SK-N-MC (cell line): ENCODE results near the gene COL27A1.

ENCODE experiments used
- DNase-seq: peaks from one replicate; pipeline ENCODE4 v3.0.0-alpha.2; 2011; ENCODE audit warnings: low read depth, low spot score
- H3K27ac ChIP-seq: fragments of 200-600 bp; sonication (generic); 2 replicates; pipeline ENCODE4 v1.5.1; 2016; ENCODE audit warnings: mixed run types
- H3K36me3 ChIP-seq: fragments of 200-600 bp; sonication (generic); 2 replicates; pipeline ENCODE4 v1.6.1; 2017; ENCODE audit warnings: antibody characterized with exemption, low read length, mixed read lengths; ENCODE audit not compliant: insufficient read depth
- H3K4me3 ChIP-seq: fragments of 200-600 bp; sonication (generic); 2 replicates; pipeline ENCODE4 v1.5.1; 2016
- H3K9ac ChIP-seq: fragments of 200-600 bp; sonication (generic); 2 replicates; pipeline ENCODE4 v1.8.0; 2017; ENCODE audit warnings: mixed run types, mixed read lengths; ENCODE audit not compliant: insufficient read length
- H3K9me3 ChIP-seq: fragments of 200-600 bp; sonication (generic); 2 replicates; pipeline ENCODE4 v1.6.1; 2017; ENCODE audit warnings: low read depth, mild to moderate bottlenecking, antibody characterized with exemption, low read length, moderate library complexity, mixed read lengths
- EZH2 ChIP-seq: fragments of 200-600 bp; sonication (generic); IDR thresholded peaks from one replicate; pipeline ENCODE4 v1.6.1; 2017; ENCODE audit warnings: antibody characterized with exemption
- FOXP2 ChIP-seq: optimal IDR thresholded peaks from 2 replicates; pipeline ENCODE3; 2011; ENCODE audit warnings: mild to moderate bottlenecking, moderate library complexity; ENCODE audit not compliant: insufficient read depth; ENCODE audit errors: extremely low read length, control extremely low read depth
- POLR2AphosphoS5 ChIP-seq: IDR thresholded peaks from 2 replicates; pipeline ENCODE4 v1.6.1; 2012; ENCODE audit warnings: mild to moderate bottlenecking, low read depth, low read length, borderline replicate concordance

COL27A1 gene

GRCh38 chr9:114151426-114151956 is 3.8 kb upstream of the COL27A1 start:
- no peak for DNase-seq
- Histone ChIP-seq H3K9ac (no peak overlapping the region), H3K4me3 (no peak overlapping the region), H3K27ac (no peak overlapping the region), H3K36me3 (no peaks in the 10 kb centered on the region), H3K9me3 (no peaks in the 10 kb centered on the region)
- no peak for TF ChIP-seq POLR2AphosphoS5
- no peak for TF ChIP-seq FOXP2
- no peak for TF ChIP-seq EZH2

DNA sequence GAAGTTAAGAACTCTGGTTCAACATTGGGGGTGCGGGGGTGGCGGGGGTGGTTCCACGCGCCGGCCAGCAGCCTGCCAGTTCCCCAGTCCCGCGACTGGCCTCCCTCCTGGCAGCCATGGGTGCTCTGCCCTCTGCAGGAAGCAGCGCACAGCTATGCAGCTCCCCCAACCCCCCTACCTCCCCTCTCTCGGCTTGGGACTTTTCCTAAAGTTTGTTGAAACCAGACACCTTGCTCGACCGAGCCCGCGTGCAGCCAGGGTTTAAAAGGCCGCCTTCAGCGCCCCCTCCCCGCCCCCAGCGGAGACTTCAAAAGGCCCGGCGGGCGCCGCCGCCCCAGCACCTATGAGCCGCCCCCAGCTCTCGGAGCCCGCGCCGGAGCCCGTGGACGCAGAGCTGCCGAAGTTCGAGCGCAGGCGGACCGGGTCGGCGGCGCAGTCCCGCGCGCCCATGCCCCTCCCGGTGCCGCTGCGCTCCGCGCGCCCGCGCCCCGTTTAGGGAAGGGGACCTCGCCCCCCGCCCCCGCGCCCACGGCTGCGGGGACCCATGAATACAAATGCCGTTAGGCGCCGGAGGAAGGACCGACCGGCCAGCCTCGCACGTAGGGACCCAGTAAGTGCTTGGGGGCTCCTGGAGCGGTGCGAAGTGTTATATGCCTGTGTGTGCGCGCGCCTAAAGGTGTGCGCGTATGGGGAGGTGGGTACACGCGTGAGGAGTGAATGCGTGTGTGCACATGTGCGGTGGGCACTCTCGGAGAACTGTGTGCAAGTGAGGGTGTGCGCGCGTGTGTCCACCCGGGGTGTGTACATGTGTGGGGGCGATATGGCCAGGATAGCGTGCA is 1.4 kb upstream of the COL27A1 start:
- no peaks in the 10 kb centered on the region for H3K36me3 ChIP-seq
- no peak overlapping the region for H3K27ac ChIP-seq
- H3K9me3 ChIP-seq: no peaks in the 10 kb centered on the region
- H3K4me3 ChIP-seq: peak overlapping the region; percentile 91
- no peak overlapping the region for H3K9ac ChIP-seq
- DNase-seq: no peak
- TF ChIP-seq EZH2 (no peak), FOXP2 (no peak), POLR2AphosphoS5 (no peak)

DNA sequence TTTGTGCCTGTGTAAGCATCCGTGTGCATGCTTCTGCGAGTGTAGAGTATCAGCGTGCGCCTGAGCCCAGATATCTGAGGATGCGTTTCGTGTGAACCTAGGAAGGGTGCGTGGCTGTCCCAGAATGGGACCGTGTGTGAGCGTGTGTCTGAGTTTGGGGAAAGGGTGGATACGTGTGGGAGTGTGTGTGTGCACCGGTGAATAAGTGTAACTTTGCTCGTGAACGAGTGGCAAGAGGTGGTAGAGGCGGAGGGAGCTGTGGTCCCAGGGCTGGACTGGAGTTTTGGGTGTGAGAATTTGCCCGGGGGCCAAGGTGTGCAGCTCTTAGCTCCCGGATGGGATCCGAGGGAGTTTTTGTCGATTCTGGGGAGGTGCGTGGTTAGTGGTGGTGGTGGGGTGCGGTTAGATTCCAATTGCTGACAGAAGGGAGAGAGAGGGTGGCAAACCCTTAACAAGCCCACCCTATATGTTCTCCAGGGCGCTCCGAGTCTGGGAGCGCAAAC is 686 bp upstream of the COL27A1 start:
- Histone ChIP-seq H3K9me3 (no peaks in the 10 kb centered on the region), H3K36me3 (no peaks in the 10 kb centered on the region), H3K9ac (no peak overlapping the region), H3K27ac (no peak overlapping the region), H3K4me3 (peak overlapping the region; percentile 91)
- no peak for DNase-seq
- no peak for TF ChIP-seq EZH2
- no peak for TF ChIP-seq POLR2AphosphoS5
- no peak for TF ChIP-seq FOXP2

DNA sequence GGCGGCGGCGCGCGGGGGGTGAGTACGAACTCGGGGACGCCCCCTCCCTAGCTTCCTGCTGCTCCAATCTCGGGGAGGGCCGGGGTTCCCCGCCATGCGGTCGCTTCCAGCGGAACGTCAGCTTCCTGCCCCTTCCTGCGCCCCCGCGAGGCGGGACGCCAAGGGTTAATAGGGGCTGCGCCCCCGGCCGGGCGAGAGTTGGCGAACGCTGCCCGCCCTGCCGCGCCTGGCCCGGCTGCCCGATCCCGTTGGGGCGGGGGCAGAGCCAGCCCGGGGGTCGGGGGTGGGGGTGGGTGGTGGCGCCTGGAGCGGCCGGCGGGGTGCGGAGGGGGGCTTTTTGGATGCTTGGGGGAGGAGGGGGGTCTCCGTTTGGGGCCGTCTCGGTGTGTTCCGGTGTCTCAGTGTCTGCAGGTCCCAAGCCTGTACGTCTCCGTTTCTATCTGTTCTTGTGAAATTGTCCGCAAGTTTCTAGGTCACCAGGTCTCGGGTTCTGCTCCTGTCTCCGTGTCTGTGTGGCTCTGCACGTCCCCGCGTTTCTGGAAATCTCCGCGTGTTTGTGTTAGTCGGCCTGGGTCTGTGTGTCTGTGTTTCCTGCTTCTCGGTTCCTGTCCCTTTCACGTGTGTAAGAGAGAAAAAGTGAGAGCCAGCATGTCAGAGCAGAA is 789 bp downstream of the COL27A1 start:
- Histone ChIP-seq H3K9ac (peak overlapping the region; percentile 71), H3K4me3 (peak overlapping the region; percentile 91), H3K36me3 (no peaks in the 10 kb centered on the region), H3K27ac (no peak overlapping the region), H3K9me3 (no peaks in the 10 kb centered on the region)
- no peak for DNase-seq
- no peak for TF ChIP-seq FOXP2
- no peak for TF ChIP-seq POLR2AphosphoS5
- no peak for TF ChIP-seq EZH2

DNA sequence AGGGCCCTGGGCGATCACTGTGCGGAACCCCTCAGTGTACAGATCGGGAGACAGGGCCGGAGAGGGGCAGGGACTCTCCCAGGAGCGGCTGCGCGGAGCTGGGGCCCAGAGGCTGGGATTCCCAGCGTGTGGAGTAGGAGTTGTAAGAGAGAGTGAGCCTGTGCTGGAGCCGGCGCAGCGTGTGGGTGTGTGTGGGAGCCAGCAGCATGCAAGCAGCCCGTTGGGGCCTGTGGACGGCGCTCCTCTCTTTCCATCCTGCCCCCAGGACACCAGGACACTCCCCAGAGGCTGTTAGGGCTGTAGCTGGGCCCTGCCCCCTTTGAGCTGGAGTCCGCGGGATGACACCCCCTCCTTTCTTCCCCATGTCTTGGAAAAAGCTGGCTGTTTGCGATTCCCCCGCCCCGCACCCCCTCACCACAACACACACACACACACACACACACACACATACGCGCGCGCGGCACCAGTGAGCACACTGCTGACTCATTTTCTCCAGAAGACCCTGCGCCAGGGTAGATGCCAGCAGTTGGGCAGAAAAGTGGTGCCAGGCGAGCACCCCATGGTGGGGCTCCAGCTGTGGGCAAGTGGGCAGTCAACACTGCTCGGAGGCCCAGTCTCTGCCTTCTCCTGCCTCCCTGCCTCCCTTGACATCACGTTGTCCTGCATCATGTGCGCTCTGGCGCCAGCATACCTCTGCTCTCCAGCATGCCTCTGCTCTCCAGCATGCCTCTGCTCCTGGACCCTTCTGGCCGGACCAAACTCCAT is 1.5 kb downstream of the COL27A1 start:
- peak overlapping the region; percentile 91 for H3K4me3 ChIP-seq

DNA sequence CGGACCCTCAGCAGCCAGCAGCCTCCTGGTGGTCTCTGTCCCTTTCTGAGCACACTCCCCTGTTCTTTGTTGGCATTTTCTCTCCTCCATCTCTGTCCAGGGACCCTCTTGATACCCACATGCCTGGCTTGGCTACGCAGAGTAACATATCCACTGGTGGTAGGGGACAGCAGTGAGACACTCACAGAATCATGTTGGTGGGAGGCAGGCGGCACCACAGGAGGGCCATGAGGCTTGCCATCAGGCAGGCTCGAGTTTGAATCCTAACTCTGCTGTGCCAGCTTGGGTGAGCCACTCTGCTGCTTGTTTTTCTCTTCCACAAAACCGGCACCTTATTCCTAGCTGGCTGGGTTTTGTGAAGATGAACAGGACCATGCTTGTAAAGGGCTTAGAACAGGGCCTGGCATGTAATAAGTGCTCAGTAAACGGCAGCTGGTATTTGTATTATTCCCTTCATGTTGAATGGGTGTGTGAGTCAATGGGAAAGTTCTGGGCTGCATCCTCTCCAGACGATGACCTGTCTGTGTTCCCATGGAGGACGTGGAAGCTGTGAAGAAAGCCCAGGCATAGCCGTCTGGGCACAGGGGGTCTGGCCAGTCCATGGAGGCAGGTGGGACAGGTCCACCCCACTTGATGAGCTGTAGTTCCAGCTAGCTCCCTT is 2.3 kb downstream of the COL27A1 start:
- Histone ChIP-seq H3K4me3 (no peak overlapping the region), H3K9me3 (no peaks in the 10 kb centered on the region), H3K36me3 (no peaks in the 10 kb centered on the region), H3K27ac (no peak overlapping the region), H3K9ac (no peak overlapping the region)
- TF ChIP-seq POLR2AphosphoS5 (no peak), EZH2 (no peak), FOXP2 (no peak)
- no peak for DNase-seq

More for the DNA sequence above, 1.5 kb downstream of the COL27A1 start:
- DNase-seq: no peak
- TF ChIP-seq FOXP2 (no peak), POLR2AphosphoS5 (no peak), EZH2 (no peak)
- no peak overlapping the region for H3K27ac ChIP-seq
- no peaks in the 10 kb centered on the region for H3K36me3 ChIP-seq
- H3K9me3 ChIP-seq: no peaks in the 10 kb centered on the region
- peak overlapping the region; percentile 71 for H3K9ac ChIP-seq

- no peak overlapping the region for H3K4me3 ChIP-seq
- H3K9ac ChIP-seq: no peak overlapping the region
- H3K9me3 ChIP-seq: no peaks in the 10 kb centered on the region
- H3K36me3 ChIP-seq: no peaks in the 10 kb centered on the region
- no peak overlapping the region for H3K27ac ChIP-seq
- DNase-seq: no peak
- no peak for TF ChIP-seq FOXP2
- TF ChIP-seq POLR2AphosphoS5: no peak
- no peak for TF ChIP-seq EZH2
Measured at GRCh38 chr9:114158482-114159130, 3.3 kb downstream of the COL27A1 start.
